ENCODE data around the gene ACADSB. TPM values are rescaled to one million over a fixed set of nuclear protein-coding genes. Genes with fewer than 3 reads are reported as not detected.

The ACADSB gene
- total and polyA plus RNA-seq, 7 donors = 9.8 to 50.1 (median 37.4) TPM

DNA sequence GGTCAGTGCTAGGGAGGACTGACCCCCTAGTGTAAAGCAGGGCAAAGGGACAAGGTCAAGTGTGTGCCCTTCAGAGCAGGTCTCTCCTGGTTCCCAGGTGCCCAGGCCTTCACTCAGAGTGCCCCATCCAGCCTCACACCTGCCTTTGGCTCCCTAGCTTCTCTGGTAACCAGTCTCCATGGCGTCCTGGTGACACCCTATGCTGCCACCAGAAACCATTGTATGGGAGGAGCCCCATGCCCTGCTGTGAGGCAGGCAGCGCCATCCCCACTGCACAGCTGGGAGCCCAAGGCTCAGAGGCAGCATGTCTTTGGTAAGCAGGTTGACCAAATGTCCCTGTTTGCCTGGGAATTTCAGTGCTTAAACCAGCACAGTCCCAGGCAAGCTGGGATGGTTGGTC is 93.9 kb downstream of the ACADSB start:
- H3K27ac ChIP-seq = no peak overlapping the region
- no peaks in the 10 kb centered on the region for H3K36me3 ChIP-seq (ENCODE audit: insufficient read depth in 1 of 2, low read depth in 1 of 2)
- 32 to 48% (median 44%) methylated on average over 2 of the region's 2 CpGs for WGBS, 3 donors
- no peaks in the 10 kb centered on the region for H3K9me3 ChIP-seq
- H3K4me3 ChIP-seq = no peak overlapping the region
- intact Hi-C loops (cut with DNase I) = no loop called here
- H3K4me1 ChIP-seq = no peaks in the 10 kb centered on the region
- TF ChIP-seq, protein P1, sequence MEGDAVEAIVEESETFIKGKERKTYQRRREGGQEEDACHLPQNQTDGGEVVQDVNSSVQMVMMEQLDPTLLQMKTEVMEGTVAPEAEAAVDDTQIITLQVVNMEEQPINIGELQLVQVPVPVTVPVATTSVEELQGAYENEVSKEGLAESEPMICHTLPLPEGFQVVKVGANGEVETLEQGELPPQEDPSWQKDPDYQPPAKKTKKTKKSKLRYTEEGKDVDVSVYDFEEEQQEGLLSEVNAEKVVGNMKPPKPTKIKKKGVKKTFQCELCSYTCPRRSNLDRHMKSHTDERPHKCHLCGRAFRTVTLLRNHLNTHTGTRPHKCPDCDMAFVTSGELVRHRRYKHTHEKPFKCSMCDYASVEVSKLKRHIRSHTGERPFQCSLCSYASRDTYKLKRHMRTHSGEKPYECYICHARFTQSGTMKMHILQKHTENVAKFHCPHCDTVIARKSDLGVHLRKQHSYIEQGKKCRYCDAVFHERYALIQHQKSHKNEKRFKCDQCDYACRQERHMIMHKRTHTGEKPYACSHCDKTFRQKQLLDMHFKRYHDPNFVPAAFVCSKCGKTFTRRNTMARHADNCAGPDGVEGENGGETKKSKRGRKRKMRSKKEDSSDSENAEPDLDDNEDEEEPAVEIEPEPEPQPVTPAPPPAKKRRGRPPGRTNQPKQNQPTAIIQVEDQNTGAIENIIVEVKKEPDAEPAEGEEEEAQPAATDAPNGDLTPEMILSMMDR (IDR thresholded peaks at IDR 0.05) = no peak
- ATAC-seq = no peak
- DNase-seq = no peak
- peaks cover 0 to 7% (median 4%) of the 10 kb centered on the region in 3 donors for H3K27me3 ChIP-seq (ENCODE audit: insufficient read depth in 3 of 3, low read length in 2 of 3)

DNA sequence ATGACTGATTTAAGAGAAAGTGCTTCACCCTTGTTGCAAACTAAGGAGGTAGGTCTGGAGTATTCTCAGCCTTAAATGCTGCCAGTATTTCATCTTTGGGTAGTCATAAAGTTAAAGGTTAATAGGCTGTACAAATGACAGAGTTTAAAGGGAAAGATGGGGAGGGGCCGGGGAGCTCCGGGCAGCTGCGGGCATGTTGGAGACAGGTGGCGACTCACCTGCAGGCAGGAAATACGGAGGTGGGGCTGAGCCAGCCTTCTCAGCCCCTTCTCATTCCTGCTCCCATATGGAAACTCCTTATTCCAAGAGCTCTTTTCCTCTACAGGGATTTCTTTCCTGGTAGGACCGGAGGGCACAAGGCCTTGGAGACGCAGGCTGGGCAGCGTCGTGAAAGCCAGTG is 95.1 kb downstream of the ACADSB start:
- H3K4me3 ChIP-seq = no peak overlapping the region
- peaks cover 0 to 4% (median 0%) of the 10 kb centered on the region in 3 donors for H3K27me3 ChIP-seq (ENCODE audit: insufficient read depth in 3 of 3, low read length in 2 of 3)
- WGBS, 3 donors = 74 to 76% (median 75%) methylated on average over 9 of the region's 9 CpGs
- H3K27ac ChIP-seq = no peak overlapping the region
- no peaks in the 10 kb centered on the region for H3K4me1 ChIP-seq
- TF ChIP-seq, protein P1 (IDR thresholded peaks at IDR 0.05) = no peak
- intact Hi-C loops (cut with DNase I) = no loop called here
- H3K36me3 ChIP-seq (ENCODE audit: insufficient read depth in 1 of 2, low read depth in 1 of 2) = no peaks in the 10 kb centered on the region
- ATAC-seq = no peak
- DNase-seq = no peak
- no peaks in the 10 kb centered on the region for H3K9me3 ChIP-seq

Other genes with a start within 250 kb of the ACADSB start
- under 1 TPM in 3 of 4 donors, not detected in 1; 0.10 to 0.19 (median 0.15) TPM for gene CUZD1, start 163.1 kb upstream of the ACADSB start, total RNA-seq
- under 1 TPM; 0.17 to 0.35 (median 0.25) TPM for gene CUZD1, start 163.1 kb upstream of the ACADSB start, polyA plus RNA-seq
- under 1 TPM in 3 of 4 donors, not detected in 1; 0.74 to 0.97 (median 0.90) TPM for gene FAM24B, start 129.4 kb upstream of the ACADSB start, total RNA-seq
- gene FAM24B, start 129.4 kb upstream of the ACADSB start, polyA plus RNA-seq = 1 to 10 TPM in 1 of 3 donors, under 1 TPM in 2; 0.46 to 1.1 (median 0.97) TPM
- gene FAM24A, start 98.4 kb upstream of the ACADSB start, total RNA-seq = not detected
- not detected for gene FAM24A, start 98.4 kb upstream of the ACADSB start, polyA plus RNA-seq
- gene C10orf88, start 54.8 kb upstream of the ACADSB start, total RNA-seq = 1 to 10 TPM; 4.3 to 8.3 (median 6.8) TPM
- gene C10orf88, start 54.8 kb upstream of the ACADSB start, polyA plus RNA-seq = 1 to 10 TPM; 4.1 to 9.5 (median 6.3) TPM
- gene PSTK, start 28.6 kb upstream of the ACADSB start, total RNA-seq = 1 to 10 TPM; 3.3 to 5.2 (median 4.0) TPM
- 1 to 10 TPM; 5.5 to 8.3 (median 5.5) TPM for gene PSTK, start 28.6 kb upstream of the ACADSB start, polyA plus RNA-seq
- 10 to 100 TPM; 10.5 to 18.6 (median 11.9) TPM for gene IKZF5, start 211 bp upstream of the ACADSB start, total RNA-seq
- gene IKZF5, start 211 bp upstream of the ACADSB start, polyA plus RNA-seq = 10 to 100 TPM in 1 of 3 donors, 1 to 10 TPM in 2; 4.9 to 20.1 (median 6.1) TPM
- not detected for gene HMX3, start 127.0 kb downstream of the ACADSB start, total RNA-seq
- not detected for gene HMX3, start 127.0 kb downstream of the ACADSB start, polyA plus RNA-seq
- gene HMX2, start 139.1 kb downstream of the ACADSB start, total RNA-seq = not detected
- not detected for gene HMX2, start 139.1 kb downstream of the ACADSB start, polyA plus RNA-seq
- 10 to 100 TPM; 28.6 to 35.3 (median 31.2) TPM for gene BUB3, start 145.4 kb downstream of the ACADSB start, total RNA-seq
- gene BUB3, start 145.4 kb downstream of the ACADSB start, polyA plus RNA-seq = 10 to 100 TPM; 32.9 to 67.3 (median 49.1) TPM

All from psoas muscle (tissue), 8 donors.